GM19397 (cell line): ENCODE results near the gene CSAD.
"Not testable (repeated sequence)": the region's sequence is repeated elsewhere in the genome, so short reads cannot be mapped to it uniquely, and the experiment has no call there.

Source experiments
- ATAC-seq: cut with Tn5 transposase; IDR thresholded peaks from one replicate; pipeline ENCODE4 v1.9.1; 2021; ENCODE audit warnings: mild to moderate bottlenecking, moderate library complexity; ENCODE audit not compliant: unreplicated experiment

The CSAD gene

DNA sequence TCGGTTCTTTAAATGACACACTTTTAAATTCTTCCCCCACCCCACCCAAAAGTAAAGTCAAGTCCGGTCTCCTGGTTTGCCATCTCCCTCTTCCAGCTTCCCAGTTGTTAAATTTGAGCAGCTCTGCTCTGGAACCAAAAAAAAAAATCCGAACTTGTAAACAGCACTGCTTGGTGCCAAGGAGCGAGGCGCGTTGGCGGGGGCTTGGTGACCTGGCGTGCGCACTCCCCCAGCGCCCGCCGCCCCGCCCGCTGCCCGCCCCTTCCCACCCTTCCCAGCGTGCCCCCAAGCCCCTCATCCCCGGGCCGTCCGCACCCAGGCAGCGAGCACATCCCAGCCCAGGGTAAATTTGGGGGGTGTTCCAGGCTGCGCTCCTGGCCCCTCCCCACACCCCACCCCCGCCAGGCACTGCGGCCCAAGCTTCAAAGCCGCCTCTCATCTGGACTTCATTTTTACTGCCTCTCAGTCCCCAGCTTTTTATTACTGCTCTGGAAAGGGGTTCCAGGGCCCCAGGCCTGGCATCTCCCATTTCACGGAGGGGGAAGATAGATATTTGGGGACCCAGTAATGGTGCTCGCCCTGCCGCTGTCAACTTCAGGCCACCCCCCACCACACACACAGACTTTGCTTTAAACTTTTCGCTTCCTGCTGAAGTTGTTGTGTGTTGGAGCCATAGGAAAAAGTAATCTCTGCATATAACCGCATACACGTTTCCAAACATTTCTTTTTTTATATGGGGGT, 38.0 kb upstream of the CSAD start:
- no peak for ATAC-seq

DNA sequence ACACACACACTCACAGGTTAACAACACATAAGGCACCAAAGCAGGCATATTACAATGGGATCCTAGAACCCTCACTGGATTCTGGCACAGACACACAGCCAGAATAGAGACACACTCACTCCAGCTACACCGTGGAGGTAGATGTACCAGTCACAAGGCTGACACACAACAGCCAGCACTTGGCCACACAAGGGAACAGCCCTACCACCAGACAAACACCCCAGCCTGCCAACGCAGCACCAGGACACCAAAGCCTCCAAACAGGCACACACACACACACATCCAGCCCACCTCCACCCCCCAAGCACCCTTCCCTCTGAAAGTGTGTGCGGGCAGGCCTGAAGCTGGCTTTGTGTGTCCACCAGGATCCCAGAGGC, 37.2 kb upstream of the CSAD start:
- no peak for ATAC-seq

DNA sequence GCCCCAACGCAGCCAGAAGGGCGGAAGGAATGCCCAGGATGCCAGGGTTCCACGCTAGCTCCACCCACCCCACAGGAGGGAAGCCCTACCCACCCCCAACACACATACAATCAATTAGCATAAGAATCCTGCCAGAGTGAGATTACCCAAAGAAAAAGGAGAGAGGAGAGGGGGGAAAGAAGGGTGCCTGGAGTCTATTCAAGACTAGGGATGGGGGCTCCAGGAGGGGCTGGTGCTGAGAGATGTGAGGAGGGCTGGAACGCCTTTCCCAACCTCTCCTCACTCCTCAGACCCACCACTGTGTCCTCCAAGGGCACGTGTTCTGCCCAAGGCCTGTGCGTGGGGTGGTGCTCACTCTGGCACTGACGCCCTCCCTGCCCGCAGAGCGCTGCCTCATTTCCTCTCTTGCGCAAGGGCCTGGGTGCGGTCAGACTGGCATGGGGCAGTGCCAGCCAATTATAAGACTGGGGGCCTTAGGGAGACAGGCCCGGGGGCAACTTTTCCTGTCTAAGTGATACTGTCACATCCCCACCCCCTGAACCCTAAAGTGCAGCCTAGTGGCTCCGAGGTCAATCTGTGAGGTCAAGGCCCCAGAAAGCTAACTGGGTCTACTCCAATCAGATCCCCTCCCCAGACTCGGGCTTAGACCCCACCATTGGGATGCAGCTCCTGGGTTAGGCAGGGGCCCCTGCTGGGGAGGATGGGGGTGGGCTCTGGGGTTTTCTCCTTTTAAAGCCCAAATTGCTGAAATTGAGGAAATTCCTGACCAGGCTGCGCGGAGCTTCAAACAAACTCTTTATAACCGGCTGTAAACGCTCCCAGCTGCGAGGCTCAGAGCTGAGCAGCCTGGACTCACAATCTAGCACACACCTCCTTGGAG, 36.6 kb upstream of the CSAD start:
- ATAC-seq, result no peak

DNA sequence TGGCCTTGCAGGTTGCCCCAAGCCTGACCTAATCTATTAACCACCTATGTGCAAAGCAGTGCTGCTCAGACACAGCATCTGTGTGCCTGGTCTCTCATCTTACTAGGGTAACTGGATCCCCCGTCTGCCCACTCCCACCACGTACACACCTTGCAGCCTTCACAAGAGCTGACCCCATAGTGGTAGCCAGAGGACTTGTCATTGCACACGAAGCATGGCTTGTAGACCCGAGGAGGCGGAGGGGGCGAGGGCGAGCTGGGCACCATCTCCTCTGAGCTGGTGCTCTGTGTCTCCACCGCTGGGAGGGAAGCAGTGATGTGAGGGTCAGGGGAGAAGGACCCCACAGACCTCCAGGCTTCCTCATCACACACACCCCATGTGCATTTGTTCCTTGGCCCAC, 34.8 kb upstream of the CSAD start:
- no peak for ATAC-seq

DNA sequence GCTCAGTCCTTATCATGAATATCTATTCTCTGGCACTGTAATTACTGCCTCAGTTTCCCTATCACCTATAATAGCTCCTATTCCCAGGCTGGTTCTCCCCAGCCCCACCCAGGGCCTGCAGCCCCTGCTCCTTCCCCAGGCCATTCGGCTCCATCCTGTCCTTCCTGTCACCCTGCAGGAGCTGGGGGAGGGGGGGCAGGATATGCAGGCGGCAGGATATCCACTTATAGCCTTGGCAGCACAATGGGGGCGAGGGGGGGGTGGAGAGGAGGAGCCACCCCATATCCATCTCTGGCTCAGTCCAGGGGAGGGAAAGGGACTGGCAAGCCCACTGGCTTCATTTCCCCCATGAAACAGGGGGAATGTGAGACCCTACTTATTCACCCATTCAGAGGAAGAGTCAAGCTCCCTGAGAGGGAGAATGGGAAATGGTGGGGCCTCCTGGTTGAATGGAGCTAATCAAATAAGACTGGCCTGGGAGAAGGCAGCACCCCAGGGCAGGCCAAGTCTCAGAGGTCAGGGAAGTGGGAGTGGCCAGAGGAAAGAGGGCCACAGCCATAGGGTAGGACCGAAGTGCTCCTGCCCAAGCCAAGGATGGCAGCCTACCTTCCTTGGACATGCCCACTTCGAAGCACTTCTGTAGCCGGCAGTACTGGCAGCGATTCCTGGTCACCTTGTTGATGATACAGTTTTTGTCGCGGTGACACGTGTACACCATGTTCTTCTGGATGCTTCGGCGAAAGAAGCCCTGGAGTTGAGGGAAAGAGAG, 34.1 kb upstream of the CSAD start:
- no peak for ATAC-seq

GRCh38 chr12:53214221-53214620, 33.5 kb upstream of the CSAD start:
- ATAC-seq, result no peak

DNA sequence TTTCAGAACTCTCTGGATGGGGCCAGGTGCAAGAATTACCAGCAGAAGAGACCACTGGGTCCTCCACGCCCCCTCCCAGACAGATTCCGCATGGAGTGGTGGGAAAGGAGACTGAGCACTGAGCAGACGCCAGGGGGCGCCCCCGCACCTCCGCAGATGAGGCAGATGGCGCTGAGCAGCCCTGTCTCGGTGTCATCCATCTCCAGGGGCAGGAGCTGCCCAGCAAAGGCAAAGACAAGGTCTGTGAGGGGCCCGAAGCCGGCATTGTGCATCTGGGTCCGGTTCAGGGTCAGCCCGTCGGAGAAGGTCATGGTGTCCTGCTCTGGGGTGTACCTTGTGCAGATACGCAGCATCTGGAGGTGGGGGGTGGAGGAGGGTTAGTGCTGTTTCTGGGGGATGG, 32.6 kb upstream of the CSAD start:
- no peak for ATAC-seq

DNA sequence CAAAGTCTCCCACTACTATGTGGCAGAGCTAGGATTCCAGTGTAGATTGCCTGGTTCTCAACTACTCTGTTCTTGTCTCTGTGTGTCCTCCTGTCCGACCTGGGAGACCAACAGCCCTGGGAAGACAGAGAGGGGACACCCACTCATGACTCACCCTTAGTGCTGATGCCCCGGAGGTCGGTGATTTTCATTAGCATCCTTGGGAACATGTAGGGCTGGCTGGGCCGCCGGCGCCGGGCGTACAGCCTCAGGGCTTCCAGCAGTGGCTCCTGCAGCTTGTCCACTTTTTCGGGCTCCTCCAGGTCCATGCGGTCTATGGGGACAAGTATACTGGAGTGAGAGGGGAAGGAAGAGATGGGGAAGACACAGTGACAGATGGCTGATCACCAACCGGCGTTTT, 32.2 kb upstream of the CSAD start:
- ATAC-seq, result no peak

DNA sequence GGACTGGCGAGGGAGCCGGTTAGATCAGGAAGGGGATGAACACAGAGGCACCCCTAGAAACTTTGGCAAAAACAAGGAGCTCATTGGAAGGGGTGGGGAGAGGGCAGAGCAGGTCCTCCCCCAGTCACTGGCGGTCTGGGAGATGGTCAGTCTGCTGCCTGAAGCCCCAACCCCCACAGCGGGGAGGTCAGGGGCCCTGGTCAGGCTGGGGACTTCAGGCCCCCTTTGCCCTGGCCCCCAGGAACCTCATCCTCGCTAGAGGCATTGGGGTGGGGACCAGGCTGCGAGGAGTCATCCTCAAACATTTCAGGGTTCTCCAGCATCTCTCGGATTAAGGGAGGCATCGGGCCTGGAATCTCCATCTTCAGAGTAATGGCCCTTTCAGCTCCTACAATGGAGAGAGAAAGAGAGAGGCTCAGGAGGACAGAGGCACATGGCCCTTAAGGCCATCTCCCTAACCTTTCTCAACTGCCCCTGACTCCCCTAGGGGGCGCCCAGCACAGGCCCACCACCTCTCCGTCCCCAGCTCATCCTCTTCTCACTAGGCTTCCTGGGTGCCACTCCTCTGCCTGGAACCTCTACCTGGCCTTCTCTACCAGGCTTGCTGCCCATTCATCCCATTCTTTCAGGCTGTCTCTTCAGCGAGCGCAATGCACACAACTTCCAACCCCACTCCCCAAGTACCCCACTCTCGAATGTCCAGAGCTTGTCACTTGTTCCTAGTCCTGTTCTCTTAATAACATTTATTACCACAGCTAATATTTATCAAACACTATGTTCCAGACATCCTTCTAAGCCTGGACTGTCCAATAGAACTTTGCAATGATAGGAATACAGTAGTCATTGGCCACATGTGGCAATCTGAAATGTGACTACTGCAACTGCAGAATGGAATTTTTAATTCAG, 31.0 kb upstream of the CSAD start:
- no peak for ATAC-seq

GRCh38 chr12:53210843-53211242, 30.1 kb upstream of the CSAD start:
- no peak for ATAC-seq

DNA sequence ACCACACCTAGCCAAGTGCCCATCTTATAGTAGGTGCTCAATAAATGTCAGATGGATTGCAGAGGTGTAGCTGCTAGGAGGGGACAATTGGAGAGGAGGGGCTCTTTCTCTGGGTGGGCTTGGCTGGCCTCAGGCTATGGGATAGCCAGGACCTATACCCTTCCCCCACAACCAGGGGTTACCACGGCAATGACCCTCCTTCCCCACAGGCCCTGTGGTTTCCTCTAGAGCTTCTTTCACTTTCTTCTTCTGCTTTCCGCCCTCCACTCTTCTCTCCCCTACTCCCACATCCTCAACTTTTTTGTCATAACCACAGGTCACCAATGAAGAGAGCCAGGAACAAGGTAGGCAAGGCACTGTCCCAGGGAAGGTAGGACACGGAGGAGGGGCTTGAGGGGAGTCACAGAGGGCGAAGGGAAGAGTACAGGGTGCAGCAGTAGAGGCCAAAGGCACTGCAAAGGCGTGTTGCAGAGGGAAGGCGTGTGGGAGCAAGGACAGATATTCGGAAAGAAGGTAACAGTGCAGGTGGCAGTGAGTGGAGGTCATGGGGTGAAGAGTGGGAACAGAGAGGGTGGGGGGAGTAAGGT, 28.2 kb upstream of the CSAD start:
- ATAC-seq, result peak; percentile 46

- no peak for ATAC-seq
Measured at GRCh38 chr12:53208435-53208834, 27.7 kb upstream of the CSAD start.

GRCh38 chr12:53207042-53207441, 26.3 kb upstream of the CSAD start, which contains the start of gene ITGB7:
Gene ITGB7, minus strand, starts transcription at chr12:53207251. Its CDS starts 6,808 bp downstream, at chr12:53200443.
- ATAC-seq, result peak; percentile 44

- ATAC-seq, result peak; percentile 60
Measured at GRCh38 chr12:53205747-53206419, 25.2 kb upstream of the CSAD start.

- no peak for ATAC-seq
Measured at GRCh38 chr12:53204351-53204750, 23.6 kb upstream of the CSAD start.

DNA sequence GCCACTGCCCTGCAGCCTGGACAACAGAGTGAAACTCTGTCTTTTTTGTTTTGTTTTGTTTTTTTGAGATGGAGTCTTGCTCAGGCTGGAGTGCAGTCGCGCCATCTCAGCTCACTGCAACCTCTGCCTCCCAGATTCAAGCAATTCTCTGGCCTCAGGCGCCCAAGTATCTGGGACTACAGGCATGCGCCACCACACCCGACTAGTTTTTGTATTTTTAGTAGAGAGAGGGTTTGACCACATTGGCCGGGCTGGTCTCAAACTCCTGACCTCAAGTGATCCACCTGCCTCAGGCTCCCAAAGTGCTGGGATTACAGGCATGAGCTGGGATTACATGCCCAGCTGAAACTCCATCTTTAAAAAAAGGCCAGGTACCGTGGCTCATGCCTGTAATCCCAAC, 21.6 kb upstream of the CSAD start:
- not testable (repeated sequence) for ATAC-seq

- ATAC-seq, result no peak
Measured at GRCh38 chr12:53201639-53202038, 20.9 kb upstream of the CSAD start.

- no peak for ATAC-seq
Measured at GRCh38 chr12:53201177-53201541, 20.4 kb upstream of the CSAD start.

DNA sequence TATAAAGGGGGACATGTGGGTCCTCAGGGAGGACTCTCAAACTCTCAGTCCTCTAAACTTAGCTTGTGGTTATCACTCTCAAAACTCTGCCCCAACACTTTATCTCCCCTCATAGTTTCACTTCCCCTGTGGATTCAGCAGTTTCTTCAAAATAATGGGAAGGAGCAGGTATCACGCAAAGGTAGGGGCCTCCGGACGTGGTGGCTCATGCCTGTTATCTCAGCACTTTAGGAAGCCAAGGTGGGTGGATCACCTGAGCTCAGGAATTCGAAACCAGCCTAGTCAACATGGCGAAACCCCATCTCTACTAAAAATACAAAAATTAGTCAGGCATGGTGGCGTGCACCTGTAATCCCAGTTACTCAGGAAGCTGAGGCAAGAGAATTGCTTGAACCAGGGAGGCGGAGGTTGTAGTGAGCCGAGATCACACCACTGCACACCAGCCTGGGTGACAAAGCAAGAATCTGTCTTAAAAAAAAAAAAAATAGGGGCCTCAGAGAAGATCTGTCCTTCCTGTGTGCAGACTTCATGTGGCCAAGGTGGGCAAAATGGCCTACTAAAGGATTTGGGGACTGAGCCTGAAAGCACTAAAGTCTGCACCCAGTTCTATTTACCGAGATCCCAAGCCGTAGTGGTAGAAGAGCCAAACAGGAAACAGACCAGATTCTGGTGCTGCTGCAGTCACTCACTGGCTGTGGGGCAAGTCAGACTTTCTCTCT, 19.9 kb upstream of the CSAD start:
- peak; percentile 45 for ATAC-seq
